Ovary (tissue), 3 donors: ENCODE data around the gene FGFR4.

Experiments used
- CTCF ChIP-seq, 3 donors: fragments of 450-650 bp in 2 of 3; fragments of 200-600 bp in 1 of 3; IDR thresholded peaks; one replicate each; pipeline versions ENCODE4 v1.5.1 to v1.8.0; 2016 to 2022; ENCODE audit warnings: antibody characterized with exemption in 3 of 3, mild to moderate bottlenecking in 1 of 3
- EP300 ChIP-seq: sonication (generic); formaldehyde crosslinking; IDR thresholded peaks from one replicate; pipeline ENCODE4 v1.6.1; 2017; ENCODE audit warnings: antibody characterized with exemption
- donor health status: DM: no; HTN: no; CAD: no.

- TF ChIP-seq CTCF (IDR thresholded peaks at IDR 0.05) (no peak), EP300 (no peak)
These were observed 9.4 kb upstream of the FGFR4 start for GRCh38 chr5:177077335-177077734.
